ENCODE data around the gene CIAO2A.

CIAO2A gene

GRCh38 chr15:64037966-64038365, 55.7 kb downstream of the CIAO2A start:
- no peak for FAIRE-seq

DNA sequence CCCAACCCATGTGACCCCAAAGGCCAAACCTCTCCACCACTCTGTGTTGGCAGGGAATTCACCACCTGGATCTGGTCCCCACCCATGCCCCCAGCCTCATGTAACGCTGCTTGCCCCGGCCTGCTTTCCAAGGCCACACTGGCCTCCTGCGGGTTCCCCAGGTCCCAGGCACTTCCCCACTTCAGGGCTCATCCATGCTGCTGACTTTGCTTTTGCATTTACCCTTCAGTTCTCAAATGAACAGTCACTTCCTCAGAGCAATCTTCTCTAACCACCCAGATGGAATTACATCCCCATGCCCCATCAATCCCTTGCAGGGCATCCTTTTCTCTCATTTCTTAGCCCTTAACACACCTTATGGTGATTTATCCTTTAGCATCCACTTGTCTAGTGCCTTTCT, 56.5 kb downstream of the CIAO2A start:
- no peak for FAIRE-seq

GRCh38 chr15:64035525-64035924, 58.1 kb downstream of the CIAO2A start:
- FAIRE-seq: no peak

DNA sequence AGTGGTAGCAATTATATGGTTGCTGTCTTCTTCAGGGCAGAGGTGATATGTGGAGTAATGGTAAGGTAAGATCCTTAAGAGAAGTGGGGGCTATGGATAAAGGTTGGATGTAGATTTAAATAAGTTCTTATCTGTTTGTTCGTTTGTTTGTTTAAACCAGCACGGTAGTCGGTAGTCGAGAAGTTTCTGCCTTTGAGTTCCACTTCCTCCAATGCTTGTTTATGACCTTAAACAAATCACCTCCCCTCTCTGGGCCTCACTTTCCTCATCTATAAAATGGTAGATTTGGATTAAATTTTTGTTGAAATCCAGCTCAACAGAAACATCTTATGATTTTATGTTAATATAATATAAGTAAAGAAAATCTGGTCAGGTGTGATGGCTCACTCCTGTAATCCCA, 59.1 kb downstream of the CIAO2A start:
- FAIRE-seq: no peak

DNA sequence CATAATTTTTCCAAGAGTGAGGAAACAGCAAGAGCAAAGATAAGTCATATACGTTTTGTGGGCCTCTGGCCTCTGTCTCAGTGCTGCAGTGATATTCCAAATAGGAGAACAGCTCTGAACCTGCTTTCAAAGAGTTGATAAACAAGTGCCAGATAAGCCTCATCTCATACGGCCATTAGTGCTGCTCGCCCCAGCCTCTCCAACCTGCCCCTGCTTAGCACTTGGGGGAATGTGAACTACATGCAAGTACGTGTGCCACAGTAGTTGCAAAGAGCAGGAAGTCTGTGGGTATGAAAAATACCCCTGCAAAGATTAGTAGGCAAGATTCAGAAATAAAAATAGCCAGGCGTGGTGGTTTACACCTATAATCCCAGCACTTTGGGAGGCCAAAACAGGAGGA, 61.3 kb downstream of the CIAO2A start:
- FAIRE-seq: no peak

DNA sequence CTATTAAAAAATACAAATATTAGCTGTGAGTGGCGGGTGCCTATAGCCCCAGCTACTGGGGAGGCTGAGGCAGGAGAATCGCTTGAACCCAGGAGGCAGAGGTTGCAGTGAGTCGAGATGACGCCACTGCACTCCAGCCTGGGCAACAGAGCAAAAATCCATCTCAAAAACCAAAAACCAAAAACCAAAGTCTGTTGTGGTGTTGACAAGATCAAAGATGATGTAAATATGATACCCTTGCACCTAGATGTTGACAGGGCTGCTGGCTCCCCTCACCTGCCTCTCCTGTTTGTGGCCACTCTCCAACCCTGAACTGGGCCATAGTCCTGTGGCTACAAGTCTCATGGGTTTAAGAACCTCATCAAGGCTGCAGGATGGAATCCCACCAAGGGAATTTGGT, 63.5 kb downstream of the CIAO2A start:
- no peak for FAIRE-seq

- FAIRE-seq: no peak
Observed at GRCh38 chr15:64029633-64030032, 64.0 kb downstream of the CIAO2A start.

- FAIRE-seq: no peak
Observed at GRCh38 chr15:64029110-64029509, 64.5 kb downstream of the CIAO2A start.

DNA sequence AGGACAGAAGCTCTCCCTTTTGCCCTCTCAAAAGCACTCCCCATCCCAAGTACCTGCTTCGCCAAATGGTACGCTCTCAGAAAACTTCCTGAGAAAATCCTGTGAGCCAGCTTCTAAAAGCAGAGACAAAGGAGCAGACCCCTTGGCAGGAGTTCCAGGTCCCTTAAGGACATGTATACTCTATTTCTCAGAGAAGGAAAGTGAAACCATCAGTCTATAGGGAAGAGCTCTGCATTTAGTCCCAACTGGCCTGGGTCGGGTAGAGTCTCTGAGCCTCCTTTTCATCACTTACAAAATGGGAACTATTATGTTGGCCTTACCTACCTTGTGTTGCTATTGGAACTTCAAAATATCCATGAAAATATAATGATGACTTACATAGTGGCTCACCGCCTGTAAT, 67.0 kb downstream of the CIAO2A start:
- FAIRE-seq: no peak

GRCh38 chr15:64024172-64025050, 69.2 kb downstream of the CIAO2A start:
- no peak for FAIRE-seq

DNA sequence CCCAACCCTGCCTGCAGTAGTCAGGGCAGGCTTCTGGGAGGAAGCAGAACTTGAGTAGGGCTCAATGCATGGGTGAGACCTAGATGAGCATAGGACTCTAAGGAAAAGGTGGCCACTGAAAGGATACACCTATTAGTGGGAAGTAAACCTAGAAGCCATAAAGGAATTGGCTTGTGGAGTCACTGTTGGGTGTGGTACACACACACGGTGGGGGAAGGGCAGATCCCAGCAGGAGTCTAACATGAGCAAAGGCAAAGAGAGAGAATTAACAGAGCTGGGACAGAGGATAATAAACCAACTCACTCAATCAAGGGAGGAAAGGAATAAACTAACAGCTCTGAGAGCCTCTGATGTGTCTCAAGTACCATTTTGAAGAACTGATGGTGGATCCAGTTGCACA, 70.4 kb downstream of the CIAO2A start:
- FAIRE-seq: no peak

GRCh38 chr15:64022571-64022970, 71.1 kb downstream of the CIAO2A start:
- no peak for FAIRE-seq
